Small intestine (tissue), 7 donors: ENCODE measurements around the gene KRTAP5-10. TPM values are rescaled to one million over a fixed set of nuclear protein-coding genes. Genes with fewer than 3 reads are reported as not detected.
"Not testable (repeated sequence)": the region's sequence is repeated elsewhere in the genome, so short reads cannot be mapped to it uniquely, and the experiment has no call there.

Source experiments
- DNase-seq, 2 donors: peaks; one replicate each; pipeline versions ENCODE4 v3.0.0 to v3.0.0-alpha.2; 2013
- FAIRE-seq: peaks from 2 replicates; lab custom pipeline; 2012; peaks lifted over from hg19 to GRCh38; lab: Jason Lieb, UNC
- H3K27ac ChIP-seq, 3 donors: one replicate each; pipeline ENCODE4 v1.5.1; 2013; ENCODE audit warnings: low read length in 2 of 3, mild to moderate bottlenecking in 2 of 3, control low read depth in 1 of 3, inconsistent platforms in 1 of 3, low read depth in 1 of 3, moderate library complexity in 1 of 3
- H3K27me3 ChIP-seq, 3 donors: one replicate each; pipeline ENCODE4 v1.6.1; 2013; ENCODE audit warnings: low read length in 3 of 3, inconsistent platforms in 1 of 3; ENCODE audit not compliant: control insufficient read depth in 3 of 3, insufficient read depth in 3 of 3
- H3K36me3 ChIP-seq, 3 donors: one replicate each; pipeline ENCODE4 v1.6.1; 2013; ENCODE audit warnings: low read length in 3 of 3, inconsistent platforms in 1 of 3, low read depth in 1 of 3, mild to moderate bottlenecking in 1 of 3, moderate library complexity in 1 of 3; ENCODE audit not compliant: control insufficient read depth in 3 of 3, insufficient read depth in 2 of 3
- H3K4me1 ChIP-seq, 3 donors: one replicate each; pipeline ENCODE4 v1.6.1; 2013; ENCODE audit warnings: low read length in 2 of 3, inconsistent platforms in 1 of 3, low read depth in 1 of 3, mild to moderate bottlenecking in 1 of 3, moderate library complexity in 1 of 3; ENCODE audit not compliant: control insufficient read depth in 3 of 3, insufficient read depth in 2 of 3
- H3K4me3 ChIP-seq, 3 donors: one replicate each; pipeline ENCODE4 v1.5.1; 2013; ENCODE audit warnings: low read length in 3 of 3, control low read depth in 1 of 3, inconsistent platforms in 1 of 3, low read depth in 1 of 3, mild to moderate bottlenecking in 1 of 3, moderate library complexity in 1 of 3
- H3K9me3 ChIP-seq, 2 donors: one replicate each; pipeline ENCODE4 v1.6.1; 2013; ENCODE audit warnings: low read depth in 1 of 2, low read length in 1 of 2; ENCODE audit not compliant: control insufficient read depth in 2 of 2, insufficient read depth in 1 of 2
- WGBS, 3 donors: extraction: QIAGEN DNeasy Blood & Tissue Kit; methylation state at CpG; one replicate each; pipeline ENCODE4 v1.1.7; 2013; 5-methylcytosine and 5-hydroxymethylcytosine counted together
- polyA plus RNA-seq, 4 donors: library from polyadenylated mRNA; stranded (reverse) in 3 of 4; unstranded in 1 of 4; fragments of 200-250 nt in 3 of 4; fragments of 120-200 nt in 1 of 4; gene quantifications; one replicate each; pipeline versions ENCODE4 v1.2.1 to v1.2.3, GENCODE V29; 2013
- donor health status: healthy with polysubstance abuse.
- donor health status: control.
- donor health status: control.
- donor health status: Bipolar disorder and iron deficiency.
- donor health status: healthy.

Gene KRTAP5-10
- polyA plus RNA-seq, 4 donors: 0.07 to 0.30 TPM; not detected in 2

GRCh38 chr11:71539971-71540370, 25.4 kb upstream of the KRTAP5-10 start:
- H3K36me3 ChIP-seq, FAIRE-seq, H3K27me3 ChIP-seq, H3K27ac ChIP-seq, H3K4me3 ChIP-seq, DNase-seq, H3K9me3 ChIP-seq: not testable (repeated sequence)
- peaks cover 2 to 14% (median 4%) of the 10 kb centered on the region in 3 donors for H3K4me1 ChIP-seq
- 82 to 92% (median 90%) methylated on average over 11 of the region's 11 CpGs for WGBS, 3 donors

GRCh38 chr11:71540521-71541304, 24.6 kb upstream of the KRTAP5-10 start:
- not testable (repeated sequence) for H3K27me3 ChIP-seq, H3K4me3 ChIP-seq, DNase-seq, H3K27ac ChIP-seq, H3K36me3 ChIP-seq, H3K4me1 ChIP-seq, FAIRE-seq, H3K9me3 ChIP-seq
- 80 to 93% (median 85%) methylated on average over 9 of the region's 9 CpGs for WGBS, 3 donors

GRCh38 chr11:71542382-71542781, 23.0 kb upstream of the KRTAP5-10 start:
- 89 to 91% (median 90%) methylated on average over 7 of the region's 7 CpGs for WGBS, 3 donors
- Histone ChIP-seq H3K9me3 (peaks cover 0 to 19% of the 10 kb centered on the region in 2 donors), H3K27me3 (peaks cover 0 to 2% (median 0%) of the 10 kb centered on the region in 3 donors), H3K4me1 (peaks cover 2 to 5% (median 4%) of the 10 kb centered on the region in 3 donors), H3K4me3 (no peak overlapping the region), H3K36me3 (no peaks in the 10 kb centered on the region), H3K27ac (no peak overlapping the region)
- DNase-seq: no peak
- FAIRE-seq: no peak

GRCh38 chr11:71542879-71543777, 22.2 kb upstream of the KRTAP5-10 start:
- H3K9me3 ChIP-seq: peaks cover 0 to 19% of the 10 kb centered on the region in 2 donors
- WGBS, 3 donors: 72 to 82% (median 80%) methylated on average over 15 of the region's 15 CpGs
- peaks cover 2 to 5% (median 4%) of the 10 kb centered on the region in 3 donors for H3K4me1 ChIP-seq
- H3K27ac ChIP-seq: no peak overlapping the region
- H3K36me3 ChIP-seq: no peaks in the 10 kb centered on the region
- DNase-seq (peak in 1 of 2 donors; percentile 15), FAIRE-seq (no peak)
- no peak overlapping the region for H3K4me3 ChIP-seq
- H3K27me3 ChIP-seq: peaks cover 0 to 2% (median 0%) of the 10 kb centered on the region in 3 donors

- DNase-seq (no peak), FAIRE-seq (no peak)
- H3K4me3 ChIP-seq: no peak overlapping the region
- H3K36me3 ChIP-seq: no peaks in the 10 kb centered on the region
- H3K27ac ChIP-seq: no peak overlapping the region
- peaks cover 0 to 19% of the 10 kb centered on the region in 2 donors for H3K9me3 ChIP-seq
- H3K4me1 ChIP-seq: peaks cover 2 to 5% (median 4%) of the 10 kb centered on the region in 3 donors
- 59 to 77% (median 64%) methylated on average over 8 of the region's 8 CpGs for WGBS, 3 donors
- H3K27me3 ChIP-seq: peaks cover 0 to 2% (median 0%) of the 10 kb centered on the region in 3 donors
Observed at GRCh38 chr11:71543866-71544265, 21.5 kb upstream of the KRTAP5-10 start.

- Histone ChIP-seq H3K9me3 (peaks cover 0 to 19% of the 10 kb centered on the region in 2 donors), H3K4me3 (no peak overlapping the region), H3K4me1 (peaks cover 2 to 5% (median 4%) of the 10 kb centered on the region in 3 donors), H3K36me3 (no peaks in the 10 kb centered on the region), H3K27me3 (peaks cover 0 to 2% (median 0%) of the 10 kb centered on the region in 3 donors), H3K27ac (no peak overlapping the region)
- DNase-seq: peak in 1 of 2 donors; percentile 43
- 48 to 68% (median 57%) methylated on average over 6 of the region's 6 CpGs for WGBS, 3 donors
- FAIRE-seq: no peak
Observed at GRCh38 chr11:71544525-71545214, 20.7 kb upstream of the KRTAP5-10 start.

GRCh38 chr11:71545405-71545966, 19.9 kb upstream of the KRTAP5-10 start:
- FAIRE-seq (no peak), DNase-seq (no peak)
- Histone ChIP-seq H3K27me3 (peaks cover 0 to 2% (median 0%) of the 10 kb centered on the region in 3 donors), H3K9me3 (peaks cover 0 to 17% of the 10 kb centered on the region in 2 donors), H3K4me3 (no peak overlapping the region), H3K27ac (no peak overlapping the region), H3K4me1 (peaks cover 2 to 5% (median 4%) of the 10 kb centered on the region in 3 donors), H3K36me3 (no peaks in the 10 kb centered on the region)
- 86 to 94% (median 89%) methylated on average over 11 to 12 of the region's 12 CpGs for WGBS, 3 donors
